Endothelial cell of umbilical vein (primary cell): Measurements from ENCODE around the gene TEX22. TPM values are rescaled to one million over a fixed set of nuclear protein-coding genes. Genes with fewer than 3 reads are reported as not detected.

Experiments used
- BruUV-seq: library from RNA; stranded (reverse); fragments of 400-500 nt; replicated peaks from 2 replicates; lab custom pipeline; 2021; lab: Mats Ljungman, UMichigan
- CTCF ChIA-PET: fragments of 300-600, 350-600 bp; sonication (Branson Sonifier 250); formaldehyde crosslinking; loops from one replicate; lab custom pipeline; 2021; ENCODE audit warnings: antibody characterized with exemption, inconsistent platforms; lab: Charles Lee
- POLR2A ChIA-PET: fragments of 300-600, 350-600 bp; sonication (Branson Sonifier 250); formaldehyde crosslinking; loops from one replicate; lab custom pipeline; 2021; ENCODE audit warnings: antibody characterized with exemption, inconsistent platforms; lab: Charles Lee
- DNase-seq: peaks from one replicate; pipeline ENCODE4 v3.0.0-alpha.2; 2011; ENCODE audit warnings: low read depth, low spot score
- FAIRE-seq: peaks from 2 replicates; lab custom pipeline; 2011; peaks lifted over from hg19 to GRCh38; lab: Jason Lieb, UNC
- H2AFZ ChIP-seq: 2 replicates; pipeline ENCODE4 v1.6.0; 2012; ENCODE audit warnings: low read depth, low read length, control low read depth, inconsistent platforms
- H3K27ac ChIP-seq: 2 replicates; pipeline ENCODE4 v1.5.1; 2011; ENCODE audit warnings: low read depth, mild to moderate bottlenecking, control low read depth, low read length, moderate library complexity; ENCODE audit not compliant: insufficient read depth
- H3K27me3 ChIP-seq, 2 experiments: 2 replicates each; pipeline versions ENCODE4 v1.6.0 to v1.6.1; 2011; ENCODE audit warnings: low read length in 2 of 2, mixed read lengths in 1 of 2; ENCODE audit not compliant: control insufficient read depth in 2 of 2, insufficient read depth in 2 of 2
- H3K36me3 ChIP-seq, 2 experiments: 2 replicates in 1 of 2; 3 replicates in 1 of 2; pipeline ENCODE4 v1.5.1; 2011; ENCODE audit warnings: low read length in 2 of 2, mild to moderate bottlenecking in 1 of 2, moderate library complexity in 1 of 2; ENCODE audit not compliant: control insufficient read depth in 2 of 2, insufficient read depth in 2 of 2; ENCODE audit errors: extremely low read depth in 1 of 2
- H3K4me1 ChIP-seq: 3 replicates; pipeline ENCODE4 v1.5.1; 2011; ENCODE audit warnings: mild to moderate bottlenecking, low read length; ENCODE audit not compliant: control insufficient read depth, insufficient read depth; ENCODE audit errors: extremely low read depth
- H3K4me2 ChIP-seq: 2 replicates; pipeline ENCODE4 v1.6.1; 2011; ENCODE audit warnings: low read length, control low read depth, mixed read lengths; ENCODE audit not compliant: insufficient read depth
- H3K4me3 ChIP-seq, 3 experiments: fragments of 200-600 bp in 1 of 3; sonication (generic), shearing (Covaris generic) in 1 of 3; replicated peaks in 1 of 3; 2 replicates each; pipeline ENCODE4 v1.5.1; 2011 to 2016; ENCODE audit warnings: control low read depth in 3 of 3, low read length in 3 of 3, mild to moderate bottlenecking in 2 of 3, inconsistent platforms in 1 of 3, low read depth in 1 of 3, moderate library complexity in 1 of 3; ENCODE audit not compliant: insufficient read depth in 1 of 3
- H3K79me2 ChIP-seq: 2 replicates; pipeline ENCODE4 v1.6.0; 2012; ENCODE audit warnings: low read length, inconsistent platforms; ENCODE audit not compliant: control insufficient read depth, insufficient read depth
- H3K9ac ChIP-seq: replicated peaks from 2 replicates; pipeline ENCODE3; 2011; ENCODE audit warnings: low read length, control low read depth; ENCODE audit not compliant: insufficient read depth; ENCODE audit errors: extremely low read depth
- H3K9me1 ChIP-seq: replicated peaks from 3 replicates; pipeline ENCODE4 v1.6.0; 2011; ENCODE audit warnings: mild to moderate bottlenecking, low read length; ENCODE audit not compliant: control insufficient read depth, insufficient read depth; ENCODE audit errors: extremely low read depth
- H3K9me3 ChIP-seq: replicated peaks from 2 replicates; pipeline ENCODE4 v1.5.1; 2012; ENCODE audit warnings: low read length, inconsistent platforms; ENCODE audit not compliant: control insufficient read depth, insufficient read depth
- H4K20me1 ChIP-seq: replicated peaks from 2 replicates; pipeline ENCODE3; 2011; ENCODE audit warnings: mild to moderate bottlenecking, low read length; ENCODE audit not compliant: control insufficient read depth, insufficient read depth; ENCODE audit errors: extremely low read depth
- EZH2 ChIP-seq: IDR thresholded peaks from 2 replicates; pipeline ENCODE4 v1.6.1; 2012; ENCODE audit warnings: borderline replicate concordance, low read depth, mild to moderate bottlenecking, moderate library complexity, low read length, inconsistent platforms; ENCODE audit not compliant: severe bottlenecking
- FOS ChIP-seq: IDR thresholded peaks from 2 replicates; pipeline ENCODE4 v1.6.1; 2011; ENCODE audit warnings: mild to moderate bottlenecking, low read length, moderate library complexity, borderline replicate concordance; ENCODE audit not compliant: insufficient read depth
- GATA2 ChIP-seq: IDR thresholded peaks from 2 replicates; pipeline ENCODE4 v1.7.0; 2011; ENCODE audit warnings: low read depth, mild to moderate bottlenecking, moderate library complexity, mixed read lengths, low read length; ENCODE audit not compliant: insufficient read length, insufficient read depth
- JUN ChIP-seq: IDR thresholded peaks from 2 replicates; pipeline ENCODE4 v1.6.1; 2011; ENCODE audit warnings: borderline replicate concordance, low read depth; ENCODE audit not compliant: insufficient read length, insufficient read depth
- MYC ChIP-seq: IDR thresholded peaks from one replicate; pipeline ENCODE4 v1.6.1; 2011; ENCODE audit warnings: mild to moderate bottlenecking, low read depth, low read length
- POLR2A ChIP-seq: IDR thresholded peaks from 2 replicates; pipeline ENCODE4 v1.6.1; 2012; ENCODE audit warnings: low read depth, mild to moderate bottlenecking, control low read depth, low read length
- POLR2AphosphoS5 ChIP-seq: IDR thresholded peaks from 2 replicates; pipeline ENCODE4 v1.6.1; 2012; ENCODE audit warnings: low read depth, mild to moderate bottlenecking, control low read depth, low read length, moderate library complexity; ENCODE audit not compliant: insufficient read depth
- dilution Hi-C: fragments of 300-500 bp; cut with MboI; formaldehyde crosslinking; loops from one replicate; pipeline ENCODE4 v1.15.0; 2019; ENCODE audit warnings: low sequenced_read_pairs; ENCODE audit not compliant: extremely low pct_ligation_motif_present
- intact Hi-C: fragments of 100-400 bp; cut with micrococcal nuclease; formaldehyde crosslinking; loops from one replicate; pipeline ENCODE4 v1.10.0; 2022
- polyA plus RNA-seq, 4 experiments: library from polyadenylated mRNA; depleted of rRNA in 3 of 4; stranded (reverse) in 3 of 4; unstranded in 1 of 4; fragments of >200 nt; gene quantifications; 2 replicates each; pipeline versions ENCODE4 v1.2.1 to v1.2.3, GENCODE V29; 2011 to 2012; ENCODE audit warnings: missing spikeins in 1 of 4
- total RNA-seq: library from RNA; stranded (reverse); gene quantifications from 2 replicates; pipeline ENCODE4 v1.2.3, GENCODE V29; 2021
- TF ChIP-seq, protein P1 (sequence below): IDR thresholded peaks from 2 replicates; pipeline ENCODE4 v1.6.1; 2011; ENCODE audit not compliant: insufficient read depth, insufficient read length
- TF ChIP-seq, protein P2 (sequence below), 2 donors: IDR thresholded peaks; 1 replicate in 1 of 2; 2 replicates in 1 of 2; pipeline ENCODE4 v1.5.1; 2011; ENCODE audit warnings: low read length in 2 of 2, mild to moderate bottlenecking in 2 of 2, moderate library complexity in 2 of 2, control low read depth in 1 of 2, inconsistent platforms in 1 of 2, low read depth in 1 of 2; ENCODE audit not compliant: insufficient read depth in 1 of 2; ENCODE audit errors: extremely low read depth in 1 of 2

Gene TEX22
- total and polyA plus RNA-seq, 2 donors (not counting 3 experiments of a cell fraction or from before 2014, with no cell fraction given): 0.06 to 1.1 TPM

- H3K9me3 ChIP-seq: no peaks in the 10 kb centered on the region
- H3K4me3 ChIP-seq: no peak overlapping the region
- intact Hi-C loops (no loop called here), dilution Hi-C loops (no loop called here)
- no peak overlapping the region for H3K4me2 ChIP-seq
- no peak overlapping the region for H3K9ac ChIP-seq
- BruUV-seq: no TSS peak
- TF ChIP-seq, protein P1, sequence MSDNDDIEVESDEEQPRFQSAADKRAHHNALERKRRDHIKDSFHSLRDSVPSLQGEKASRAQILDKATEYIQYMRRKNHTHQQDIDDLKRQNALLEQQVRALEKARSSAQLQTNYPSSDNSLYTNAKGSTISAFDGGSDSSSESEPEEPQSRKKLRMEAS: no peak
- TF ChIP-seq JUN: no peak
- TF ChIP-seq EZH2: no peak
- TF ChIP-seq, protein P2, sequence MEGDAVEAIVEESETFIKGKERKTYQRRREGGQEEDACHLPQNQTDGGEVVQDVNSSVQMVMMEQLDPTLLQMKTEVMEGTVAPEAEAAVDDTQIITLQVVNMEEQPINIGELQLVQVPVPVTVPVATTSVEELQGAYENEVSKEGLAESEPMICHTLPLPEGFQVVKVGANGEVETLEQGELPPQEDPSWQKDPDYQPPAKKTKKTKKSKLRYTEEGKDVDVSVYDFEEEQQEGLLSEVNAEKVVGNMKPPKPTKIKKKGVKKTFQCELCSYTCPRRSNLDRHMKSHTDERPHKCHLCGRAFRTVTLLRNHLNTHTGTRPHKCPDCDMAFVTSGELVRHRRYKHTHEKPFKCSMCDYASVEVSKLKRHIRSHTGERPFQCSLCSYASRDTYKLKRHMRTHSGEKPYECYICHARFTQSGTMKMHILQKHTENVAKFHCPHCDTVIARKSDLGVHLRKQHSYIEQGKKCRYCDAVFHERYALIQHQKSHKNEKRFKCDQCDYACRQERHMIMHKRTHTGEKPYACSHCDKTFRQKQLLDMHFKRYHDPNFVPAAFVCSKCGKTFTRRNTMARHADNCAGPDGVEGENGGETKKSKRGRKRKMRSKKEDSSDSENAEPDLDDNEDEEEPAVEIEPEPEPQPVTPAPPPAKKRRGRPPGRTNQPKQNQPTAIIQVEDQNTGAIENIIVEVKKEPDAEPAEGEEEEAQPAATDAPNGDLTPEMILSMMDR (IDR thresholded peaks at IDR 0.05; ENCODE audit: extremely low read depth in 1 of 2, insufficient read depth in 1 of 2, low read depth in 1 of 2, low read length in 2 of 2): no peak
- no peak for TF ChIP-seq POLR2A
- TF ChIP-seq FOS: no peak
- no peak for TF ChIP-seq MYC
- TF ChIP-seq GATA2: no peak
- no peak for TF ChIP-seq POLR2AphosphoS5
- peaks cover 19% of the 10 kb centered on the region for H3K4me1 ChIP-seq
- H3K27me3 ChIP-seq: no peaks in the 10 kb centered on the region
- H3K27ac ChIP-seq: no peak overlapping the region
- no peak overlapping the region for H2AFZ ChIP-seq
- no peaks in the 10 kb centered on the region for H4K20me1 ChIP-seq
- H3K9me1 ChIP-seq: no peaks in the 10 kb centered on the region
- no peaks in the 10 kb centered on the region for H3K36me3 ChIP-seq
- CTCF ChIA-PET: no interaction called here
- DNase-seq: no peak
- peaks cover 4% of the 10 kb centered on the region for H3K79me2 ChIP-seq
- no peak for FAIRE-seq
- POLR2A ChIA-PET: no interaction called here
These were observed 3.4 kb downstream of the TEX22 start for GRCh38 chr14:105401699-105402098.
